Smooth muscle cell (in vitro differentiated cells): Measurements from ENCODE around the gene CFP. TPM values are rescaled to one million over a fixed set of nuclear protein-coding genes. Genes with fewer than 3 reads are reported as not detected.

Source experiments
- DNase-seq: peaks from one replicate; lab custom pipeline; 2025; ENCODE audit not compliant: unreplicated experiment; lab: John Stamatoyannopoulos, UW
- H2AFZ ChIP-seq: fragments of 200-600 bp; sonication (generic); 2 replicates; pipeline ENCODE4 v1.6.0; 2016; ENCODE audit warnings: antibody characterized with exemption, low read depth, mild to moderate bottlenecking
- H3F3A ChIP-seq: fragments of 200-600 bp; sonication (generic); 2 replicates; pipeline ENCODE4 v1.6.0; 2017; ENCODE audit warnings: antibody characterized with exemption, low read depth
- H3K27ac ChIP-seq: fragments of 200-600 bp; sonication (generic); 2 replicates; pipeline ENCODE4 v1.5.1; 2016; ENCODE audit warnings: low read depth, mild to moderate bottlenecking
- H3K27me3 ChIP-seq: fragments of 200-600 bp; sonication (generic); 2 replicates; pipeline ENCODE4 v1.6.1; 2016; ENCODE audit warnings: low read depth, mild to moderate bottlenecking
- H3K36me3 ChIP-seq: fragments of 200-600 bp; sonication (generic); 2 replicates; pipeline ENCODE4 v1.5.1; 2016; ENCODE audit warnings: low read depth
- H3K4me1 ChIP-seq: fragments of 200-600 bp; sonication (generic); 2 replicates; pipeline ENCODE4 v1.5.1; 2016; ENCODE audit warnings: low read depth
- H3K4me2 ChIP-seq: fragments of 200-600 bp; sonication (generic); 2 replicates; pipeline ENCODE4 v1.6.0; 2016; ENCODE audit warnings: mild to moderate bottlenecking
- H3K4me3 ChIP-seq: fragments of 200-600 bp; sonication (generic); 2 replicates; pipeline ENCODE4 v1.5.1; 2016; ENCODE audit warnings: mild to moderate bottlenecking
- H3K79me2 ChIP-seq: fragments of 200-600 bp; sonication (generic); 2 replicates; pipeline ENCODE4 v1.6.0; 2016; ENCODE audit warnings: low read depth, mild to moderate bottlenecking
- H3K9ac ChIP-seq: fragments of 200-600 bp; sonication (generic); 2 replicates; pipeline ENCODE4 v1.6.0; 2016; ENCODE audit warnings: low read depth
- H3K9me3 ChIP-seq: fragments of 200-600 bp; sonication (generic); replicated peaks from 2 replicates; pipeline ENCODE4 v1.5.1; 2016; ENCODE audit warnings: low read depth
- H4K20me1 ChIP-seq: fragments of 200-600 bp; sonication (generic); 2 replicates; pipeline ENCODE4 v1.6.0; 2016; ENCODE audit warnings: low read depth
- CTCF ChIP-seq: fragments of 200-600 bp; sonication (generic); IDR thresholded peaks from 2 replicates; pipeline ENCODE4 v1.5.1; 2017; ENCODE audit warnings: borderline replicate concordance, mild to moderate bottlenecking, antibody characterized with exemption; ENCODE audit not compliant: insufficient read depth, poor library complexity, severe bottlenecking
- WGBS: methylation state at CpG from one replicate; pipeline ENCODE4 v1.1.7; 2016; ENCODE audit warnings: low lambda C conversion rate; 5-methylcytosine and 5-hydroxymethylcytosine counted together
- polyA plus RNA-seq: library from polyadenylated mRNA; unstranded; fragments of >200 nt; fragmentation: Nextera tagmentation; extraction: Ambion mirVana; gene quantifications from 2 replicates; pipeline ENCODE4 v1.2.1, GENCODE V29; 2016
- total RNA-seq: library from RNA; depleted of rRNA; stranded (reverse); fragments of >200 nt; gene quantifications from 2 replicates; pipeline ENCODE4 v1.2.3, GENCODE V29; 2014

The CFP gene
- total and polyA plus RNA-seq, 2 experiments from 2014 or later, result 0.58 to 1.3 TPM

DNA sequence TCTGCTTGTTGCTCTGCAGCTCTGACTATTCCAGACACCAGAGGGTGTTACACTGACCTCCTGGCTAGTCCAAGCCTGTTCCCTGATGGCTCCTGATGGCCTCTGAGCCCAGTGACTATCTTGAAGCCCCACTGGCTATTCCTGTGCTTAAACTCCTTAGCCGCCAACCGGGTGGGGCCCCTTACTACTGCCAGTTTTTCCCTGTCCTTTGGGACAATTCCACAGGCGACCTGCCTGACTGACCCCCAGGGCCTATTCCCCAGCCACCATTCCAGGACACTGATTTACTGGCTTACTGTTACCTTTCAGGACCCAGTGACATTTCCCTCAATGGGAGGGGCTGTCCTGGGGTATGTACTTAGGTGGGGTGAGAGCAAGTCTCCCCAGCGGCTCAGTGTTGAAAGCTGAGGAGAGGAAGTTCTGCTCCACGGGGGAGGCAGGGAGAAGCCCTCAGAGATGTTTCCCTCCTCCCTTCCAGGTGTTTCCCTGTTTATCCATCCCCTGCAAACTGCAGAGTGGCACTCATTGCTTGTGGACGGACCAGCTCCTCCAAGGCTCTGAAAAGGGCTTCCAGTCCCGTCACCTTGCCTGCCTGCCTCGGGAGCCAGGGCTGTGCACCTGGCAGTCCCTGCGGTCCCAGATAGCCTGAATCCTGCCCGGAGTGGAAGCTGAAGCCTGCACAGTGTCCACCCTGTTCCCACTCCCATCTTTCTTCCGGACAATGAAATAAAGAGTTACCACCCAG, 43.5 kb downstream of the CFP start:
- Histone ChIP-seq H3K4me2 (no peak overlapping the region), H3K36me3 (no peaks in the 10 kb centered on the region), H3K27ac (peak overlapping the region; percentile 24), H3K4me1 (no peaks in the 10 kb centered on the region), H3K9me3 (no peaks in the 10 kb centered on the region), H3K4me3 (no peak overlapping the region), H3K79me2 (peaks cover 17% of the 10 kb centered on the region), H3K27me3 (no peaks in the 10 kb centered on the region), H2AFZ (no peak overlapping the region), H4K20me1 (peaks cover 29% of the 10 kb centered on the region), H3K9ac (no peak overlapping the region), H3F3A (no peaks in the 10 kb centered on the region)
- no peak for TF ChIP-seq CTCF
- no peak for DNase-seq
- 78% methylated on average over 11 of the region's 11 CpGs for WGBS

GRCh38 chrX:47585273-47585672, 44.5 kb downstream of the CFP start:
- H3K27ac ChIP-seq, result peak overlapping the region; percentile 35
- H3K9me3 ChIP-seq, result no peaks in the 10 kb centered on the region
- no peak overlapping the region for H3K4me3 ChIP-seq
- H3K36me3 ChIP-seq, result no peaks in the 10 kb centered on the region
- H2AFZ ChIP-seq, result no peak overlapping the region
- H3K27me3 ChIP-seq, result no peaks in the 10 kb centered on the region
- no peaks in the 10 kb centered on the region for H3K4me1 ChIP-seq
- no peak for TF ChIP-seq CTCF
- 83% methylated on average over 16 of the region's 16 CpGs for WGBS
- H3K4me2 ChIP-seq, result peak overlapping the region; percentile 86
- H3F3A ChIP-seq, result no peaks in the 10 kb centered on the region
- peaks cover 17% of the 10 kb centered on the region for H3K79me2 ChIP-seq
- H4K20me1 ChIP-seq, result peaks cover 29% of the 10 kb centered on the region
- no peak overlapping the region for H3K9ac ChIP-seq
- no peak for DNase-seq

DNA sequence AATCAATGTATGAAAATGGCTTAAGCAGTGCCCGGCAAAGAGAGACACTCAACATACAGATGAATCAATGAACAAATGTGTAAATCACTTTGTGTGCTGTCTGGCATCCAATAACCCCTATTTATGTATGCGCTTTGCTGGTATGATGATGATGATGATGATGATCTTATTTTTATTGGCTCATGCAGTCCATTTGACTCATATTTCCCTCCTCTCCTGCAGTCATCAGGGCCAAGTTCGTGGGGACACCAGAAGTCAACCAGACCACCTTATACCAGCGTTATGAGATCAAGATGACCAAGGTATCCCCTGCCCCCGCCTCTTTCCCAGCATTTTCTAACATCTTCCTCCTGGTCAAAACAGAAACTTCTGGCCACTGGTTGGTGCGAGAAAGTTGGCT, 45.0 kb downstream of the CFP start:
- Histone ChIP-seq H3K27me3 (no peaks in the 10 kb centered on the region), H3K4me2 (peak overlapping the region; percentile 86), H3K9ac (no peak overlapping the region), H3K4me3 (peak overlapping the region; percentile 13), H3K36me3 (no peaks in the 10 kb centered on the region), H4K20me1 (peaks cover 29% of the 10 kb centered on the region), H3K79me2 (peaks cover 17% of the 10 kb centered on the region), H3K9me3 (no peaks in the 10 kb centered on the region), H3K4me1 (no peaks in the 10 kb centered on the region), H3K27ac (peak overlapping the region; percentile 35), H2AFZ (no peak overlapping the region), H3F3A (no peaks in the 10 kb centered on the region)
- 81% methylated on average over 6 of the region's 6 CpGs for whole genome bisulfite sequencing
- no peak for TF ChIP-seq CTCF
- DNase-seq, result no peak

DNA sequence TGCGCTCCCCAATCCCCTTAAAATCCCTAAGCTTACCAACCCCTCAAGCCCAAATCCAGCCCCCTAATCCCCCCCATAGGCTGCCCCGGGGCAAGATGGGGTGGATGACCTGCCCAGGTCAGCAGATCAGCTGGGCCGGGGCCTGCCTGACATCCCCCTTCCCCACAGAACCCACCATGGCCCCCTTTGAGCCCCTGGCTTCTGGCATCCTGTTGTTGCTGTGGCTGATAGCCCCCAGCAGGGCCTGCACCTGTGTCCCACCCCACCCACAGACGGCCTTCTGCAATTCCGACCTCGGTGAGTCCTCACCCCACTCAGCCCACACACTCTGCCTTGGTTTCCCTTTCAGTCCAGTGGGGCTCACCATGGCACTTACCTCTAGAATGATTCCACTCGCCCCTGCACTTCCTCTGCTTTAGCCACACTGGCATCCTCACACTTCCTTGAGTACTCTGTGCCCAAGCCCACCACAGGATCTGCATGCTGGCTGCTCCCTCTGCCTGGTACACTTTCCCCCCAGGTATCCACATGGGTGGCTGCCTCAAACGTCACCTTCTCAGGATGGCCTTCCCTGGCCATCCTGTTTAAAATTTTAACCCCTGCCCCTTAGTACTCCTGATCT, 46.4 kb downstream of the CFP start:
- Histone ChIP-seq H3K79me2 (peaks cover 17% of the 10 kb centered on the region), H2AFZ (no peak overlapping the region), H3K4me2 (peak overlapping the region; percentile 86), H3K36me3 (no peaks in the 10 kb centered on the region), H3K4me3 (peak overlapping the region; percentile 64), H3K9ac (peak overlapping the region; percentile 74), H4K20me1 (peaks cover 29% of the 10 kb centered on the region), H3K4me1 (no peaks in the 10 kb centered on the region), H3K27me3 (no peaks in the 10 kb centered on the region), H3K27ac (peak overlapping the region; percentile 76), H3K9me3 (no peaks in the 10 kb centered on the region), H3F3A (no peaks in the 10 kb centered on the region)
- TF ChIP-seq CTCF, result no peak
- WGBS, result 77% methylated on average over 6 of the region's 8 CpGs
- no peak for DNase-seq
